Kidney epithelial cell (primary cell): ENCODE results near the gene USP47. TPM values are rescaled to one million over a fixed set of nuclear protein-coding genes. Genes with fewer than 3 reads are reported as not detected.

ENCODE experiments used
- DNase-seq: peaks from one replicate; pipeline ENCODE4 v3.0.0-alpha.2; 2010; ENCODE audit warnings: low read depth
- H3K27me3 ChIP-seq: 2 replicates; pipeline ENCODE4 v1.6.0; 2011; ENCODE audit warnings: low read length; ENCODE audit not compliant: control insufficient read depth, insufficient read depth
- H3K36me3 ChIP-seq: 2 replicates; pipeline ENCODE4 v1.5.1; 2011; ENCODE audit warnings: low read length; ENCODE audit not compliant: control insufficient read depth, insufficient read depth
- H3K4me3 ChIP-seq: 2 replicates; pipeline ENCODE4 v1.5.1; 2011; ENCODE audit warnings: low read depth, mild to moderate bottlenecking, control low read depth, low read length
- total RNA-seq: library from RNA; depleted of rRNA; stranded (reverse); fragments of >200 nt; gene quantifications from 2 replicates; pipeline ENCODE4 v1.2.3, GENCODE V29; 2015
- TF ChIP-seq, protein P1 (sequence below): IDR thresholded peaks from 2 replicates; pipeline ENCODE4 v1.5.1; 2011; ENCODE audit warnings: mild to moderate bottlenecking, moderate library complexity, low read length, control low read depth, inconsistent platforms; ENCODE audit not compliant: insufficient read depth, poor library complexity, severe bottlenecking

USP47 gene
- total RNA-seq, 1 donor from 2014 or later: 46.3 TPM

DNA sequence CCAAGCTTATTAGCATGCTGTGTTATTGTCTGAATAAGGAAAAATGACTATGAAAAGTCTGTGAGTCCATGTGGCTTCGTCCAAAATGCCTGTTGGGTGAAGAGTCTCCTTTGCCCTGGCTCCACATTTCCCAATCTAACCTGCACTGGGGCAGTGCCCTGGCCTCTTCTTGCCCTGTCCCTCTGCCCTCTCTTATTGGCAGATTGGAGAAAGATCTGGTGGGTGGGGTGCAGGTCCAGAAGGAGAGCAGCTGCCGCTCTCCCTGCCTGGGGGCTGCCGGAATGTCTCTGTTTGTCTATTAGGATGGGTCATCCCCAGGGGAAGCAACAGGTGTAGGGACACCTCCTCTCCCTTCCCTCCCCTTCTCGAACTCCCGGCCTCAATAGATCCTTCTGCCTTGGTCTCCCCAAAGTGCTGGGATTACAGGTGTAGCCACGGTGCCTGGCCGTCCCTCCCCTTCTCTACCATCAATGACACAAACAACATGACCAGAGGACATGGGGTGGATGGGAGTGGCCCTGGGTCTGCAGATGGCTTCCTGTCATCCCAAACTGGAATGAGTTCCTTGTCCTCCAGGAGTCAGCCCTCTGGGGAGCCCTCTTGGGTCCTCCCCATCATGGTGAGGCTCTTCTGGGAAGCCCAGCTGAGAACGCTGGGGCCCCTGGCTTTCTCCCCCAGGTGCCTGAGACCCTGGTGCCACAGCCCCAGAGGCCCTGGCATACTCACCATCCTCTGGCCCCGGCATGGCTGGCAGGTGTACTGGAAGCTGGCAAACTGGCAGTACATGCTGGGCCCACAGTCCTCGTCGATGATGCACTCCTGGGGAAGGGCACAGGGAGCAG lies 126.1 kb downstream of the USP47 start:
- TF ChIP-seq, protein P1, sequence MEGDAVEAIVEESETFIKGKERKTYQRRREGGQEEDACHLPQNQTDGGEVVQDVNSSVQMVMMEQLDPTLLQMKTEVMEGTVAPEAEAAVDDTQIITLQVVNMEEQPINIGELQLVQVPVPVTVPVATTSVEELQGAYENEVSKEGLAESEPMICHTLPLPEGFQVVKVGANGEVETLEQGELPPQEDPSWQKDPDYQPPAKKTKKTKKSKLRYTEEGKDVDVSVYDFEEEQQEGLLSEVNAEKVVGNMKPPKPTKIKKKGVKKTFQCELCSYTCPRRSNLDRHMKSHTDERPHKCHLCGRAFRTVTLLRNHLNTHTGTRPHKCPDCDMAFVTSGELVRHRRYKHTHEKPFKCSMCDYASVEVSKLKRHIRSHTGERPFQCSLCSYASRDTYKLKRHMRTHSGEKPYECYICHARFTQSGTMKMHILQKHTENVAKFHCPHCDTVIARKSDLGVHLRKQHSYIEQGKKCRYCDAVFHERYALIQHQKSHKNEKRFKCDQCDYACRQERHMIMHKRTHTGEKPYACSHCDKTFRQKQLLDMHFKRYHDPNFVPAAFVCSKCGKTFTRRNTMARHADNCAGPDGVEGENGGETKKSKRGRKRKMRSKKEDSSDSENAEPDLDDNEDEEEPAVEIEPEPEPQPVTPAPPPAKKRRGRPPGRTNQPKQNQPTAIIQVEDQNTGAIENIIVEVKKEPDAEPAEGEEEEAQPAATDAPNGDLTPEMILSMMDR: no peak
- no peak for DNase-seq
- H3K4me3 ChIP-seq: no peak overlapping the region
- H3K27me3 ChIP-seq: no peaks in the 10 kb centered on the region
- H3K36me3 ChIP-seq: no peaks in the 10 kb centered on the region

DNA sequence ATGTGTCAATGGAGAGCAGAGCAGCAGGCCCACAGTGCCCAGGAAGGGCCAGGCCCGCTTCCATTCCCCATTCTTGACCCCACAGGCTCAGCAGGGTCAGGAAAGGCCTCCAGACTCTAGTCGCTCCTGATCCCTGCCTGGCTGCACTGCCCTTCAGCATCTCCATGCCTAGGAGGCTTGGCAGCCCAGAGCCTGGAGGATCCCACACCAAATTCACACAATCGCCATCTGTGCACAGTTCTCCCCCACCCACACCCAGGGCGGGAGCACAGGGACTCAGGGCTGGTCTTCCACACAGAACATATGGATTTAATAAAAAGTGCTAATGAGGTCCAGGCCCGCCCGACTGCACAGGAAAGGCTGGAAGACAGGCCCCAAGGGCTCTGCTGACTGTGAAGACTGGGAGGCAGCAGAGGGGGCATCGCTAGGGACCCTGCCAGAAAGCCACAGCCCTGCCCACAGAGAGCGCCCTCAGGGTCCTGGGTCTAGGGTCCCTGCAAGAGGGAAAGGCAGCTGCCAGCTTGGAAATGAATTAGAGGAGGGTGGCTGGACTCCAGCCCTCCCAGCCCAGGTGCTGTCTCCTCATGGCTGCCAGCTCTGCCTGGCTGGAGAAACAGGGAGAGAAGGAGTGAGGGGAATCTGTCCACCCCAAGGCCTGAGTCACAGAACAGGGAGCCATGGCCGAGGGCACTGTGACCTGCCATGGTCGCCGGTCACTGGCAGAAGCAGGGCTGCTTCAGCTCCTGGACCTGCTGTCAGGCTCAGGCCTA lies 126.9 kb downstream of the USP47 start:
- H3K36me3 ChIP-seq: no peaks in the 10 kb centered on the region
- no peak overlapping the region for H3K4me3 ChIP-seq
- DNase-seq: no peak
- H3K27me3 ChIP-seq: no peaks in the 10 kb centered on the region
- TF ChIP-seq, protein P1: no peak

DNA sequence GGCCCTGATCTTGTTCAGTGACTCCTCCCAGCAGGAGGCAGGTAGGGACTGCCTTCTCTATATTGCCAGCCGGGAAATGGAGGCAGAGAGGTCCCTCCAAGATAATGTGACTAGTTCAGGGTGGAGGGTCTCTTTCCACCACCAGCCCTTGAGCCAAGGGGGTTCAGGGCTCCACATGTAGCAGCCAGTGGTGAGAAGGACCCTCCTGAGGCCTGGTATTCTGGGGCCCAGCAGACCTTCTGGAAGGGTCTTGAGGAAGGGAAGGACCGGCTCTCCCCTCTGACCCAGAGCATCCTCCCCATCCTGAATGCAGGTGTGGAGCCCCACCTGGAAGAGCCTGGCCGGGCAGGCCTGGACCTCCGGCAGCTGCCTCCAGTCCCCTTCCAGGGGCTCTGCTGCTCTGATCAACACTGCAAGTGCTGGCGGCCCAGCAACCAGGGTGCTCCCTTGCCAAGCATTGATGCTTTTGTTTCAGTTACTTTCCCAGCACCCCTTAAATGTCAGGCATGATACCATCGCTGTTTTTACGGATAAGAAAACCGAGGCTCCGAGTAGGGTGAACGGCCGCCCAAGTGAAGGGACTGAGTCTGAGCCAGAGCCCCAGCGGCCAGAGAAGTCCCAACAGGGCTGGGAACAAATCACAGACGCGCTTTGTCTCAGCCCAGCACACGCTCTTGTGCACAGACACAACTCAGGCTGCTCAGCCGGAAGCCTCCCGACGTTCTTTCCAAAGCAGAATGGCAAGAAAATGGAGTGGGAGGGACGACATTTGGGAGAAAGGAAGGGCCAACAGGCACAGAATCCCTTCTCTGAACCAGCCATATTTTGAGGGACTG lies 127.8 kb downstream of the USP47 start:
- TF ChIP-seq, protein P1: no peak
- no peaks in the 10 kb centered on the region for H3K27me3 ChIP-seq
- H3K4me3 ChIP-seq: no peak overlapping the region
- H3K36me3 ChIP-seq: no peaks in the 10 kb centered on the region
- DNase-seq: no peak

DNA sequence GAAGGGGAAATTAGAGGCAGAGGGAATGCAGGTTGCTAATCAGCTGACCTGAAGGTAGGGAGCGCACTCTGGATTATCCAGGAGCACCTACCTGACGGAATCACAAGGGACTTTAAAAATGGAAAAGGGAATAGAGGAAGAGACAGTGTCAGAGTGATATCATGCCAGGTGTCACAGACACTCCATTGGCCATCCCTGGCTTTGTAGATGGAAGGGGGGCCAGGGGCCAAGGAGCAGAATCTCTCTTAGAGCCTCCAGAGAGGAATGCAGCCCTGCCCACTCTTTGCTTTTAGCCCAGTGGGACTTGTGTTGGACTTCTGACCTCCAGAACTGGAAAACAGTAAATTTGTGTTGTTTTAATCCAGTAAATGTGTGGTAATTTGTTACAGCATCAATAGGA lies 128.8 kb downstream of the USP47 start:
- DNase-seq: no peak
- no peaks in the 10 kb centered on the region for H3K27me3 ChIP-seq
- TF ChIP-seq, protein P1: no peak
- H3K4me3 ChIP-seq: no peak overlapping the region
- no peaks in the 10 kb centered on the region for H3K36me3 ChIP-seq

DNA sequence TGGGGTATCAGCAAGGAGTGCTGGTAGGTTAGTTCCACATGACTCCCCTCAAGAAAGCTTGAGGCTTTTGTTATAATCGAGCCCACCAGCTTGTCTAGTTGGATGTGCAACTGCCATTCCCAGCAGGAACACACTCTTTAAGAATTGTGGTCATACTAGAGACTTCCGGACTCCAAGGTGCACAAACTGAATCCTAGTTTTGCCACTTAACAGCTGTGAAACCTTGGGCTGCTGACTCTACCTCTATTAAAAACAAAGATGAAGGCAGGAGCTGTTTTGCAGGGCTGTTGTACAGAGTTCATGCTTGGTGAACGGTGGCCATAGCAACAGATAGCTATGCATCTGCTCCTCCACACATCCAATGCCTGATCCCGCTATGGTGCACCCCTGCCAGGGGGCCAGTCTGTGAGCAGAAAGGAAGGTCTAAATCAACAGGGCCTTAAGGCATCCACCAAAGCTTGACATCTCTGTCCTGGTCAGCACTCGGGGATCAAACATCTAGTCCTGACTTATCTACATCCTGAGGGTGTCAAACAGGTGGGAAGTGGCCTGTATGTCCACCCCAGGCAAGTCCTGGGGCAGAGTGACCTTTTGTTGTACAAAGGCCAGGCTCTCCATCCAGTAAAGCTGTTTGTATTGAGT lies 130.3 kb downstream of the USP47 start:
- Histone ChIP-seq H3K4me3 (no peak overlapping the region), H3K27me3 (no peaks in the 10 kb centered on the region), H3K36me3 (no peaks in the 10 kb centered on the region)
- TF ChIP-seq, protein P1: no peak
- no peak for DNase-seq
